Sigmoid colon (tissue), 7 donors: ENCODE results near the gene TUT4. TPM values are rescaled to one million over a fixed set of nuclear protein-coding genes. Genes with fewer than 3 reads are reported as not detected.

ENCODE experiments used
- DNase-seq: peaks from one replicate; pipeline ENCODE4 v3.0.0-alpha.2; 2019
- H3K27ac ChIP-seq, 4 donors: fragments of 200-600 bp; sonication (generic); one replicate each; pipeline ENCODE4 v1.5.1; 2016 to 2019; ENCODE audit warnings: mild to moderate bottlenecking in 1 of 4
- H3K27me3 ChIP-seq, 3 donors: fragments of 200-600 bp; sonication (generic); one replicate each; pipeline ENCODE4 v1.5.1; 2019; ENCODE audit warnings: mild to moderate bottlenecking in 1 of 3
- H3K36me3 ChIP-seq, 4 donors: fragments of 200-600 bp; sonication (generic); one replicate each; pipeline ENCODE4 v1.5.1; 2016 to 2019
- H3K4me1 ChIP-seq, 4 donors: fragments of 200-600 bp; sonication (generic); one replicate each; pipeline ENCODE4 v1.5.1; 2017 to 2019
- H3K4me3 ChIP-seq, 4 donors: fragments of 200-600 bp; sonication (generic); one replicate each; pipeline ENCODE4 v1.5.1; 2017 to 2019; ENCODE audit warnings: mild to moderate bottlenecking in 2 of 4, moderate library complexity in 1 of 4
- H3K9me3 ChIP-seq, 4 donors: fragments of 200-600 bp in 3 of 4; sonication (generic) in 3 of 4; one replicate each; pipeline versions ENCODE4 v1.5.1 to v1.6.1; 2013 to 2019
- EP300 ChIP-seq, 4 donors: sonication (generic); formaldehyde crosslinking; IDR thresholded peaks; one replicate each; pipeline ENCODE4 v1.6.1; 2017; ENCODE audit warnings: antibody characterized with exemption in 4 of 4
- POLR2A ChIP-seq, 2 donors: fragments of 450-650 bp; IDR thresholded peaks; one replicate each; pipeline ENCODE4 v1.6.1; 2016; ENCODE audit warnings: antibody characterized with exemption in 2 of 2, mild to moderate bottlenecking in 2 of 2, moderate library complexity in 2 of 2
- POLR2AphosphoS5 ChIP-seq, 4 donors: sonication (generic); formaldehyde crosslinking; IDR thresholded peaks; one replicate each; pipeline ENCODE4 v1.6.1; 2017; ENCODE audit warnings: antibody characterized with exemption in 4 of 4
- WGBS, 2 donors: extraction: QIAGEN DNeasy Blood & Tissue Kit; methylation state at CpG; one replicate each; pipeline ENCODE4 v1.1.7; 2013; 5-methylcytosine and 5-hydroxymethylcytosine counted together
- intact Hi-C: fragments of 100-400 bp; cut with DNase I; formaldehyde crosslinking; loops from one replicate; pipeline ENCODE4 v1.15.1; 2023
- polyA plus RNA-seq, 3 donors: library from polyadenylated mRNA; stranded (reverse); fragments of 200-250 nt; gene quantifications; one replicate each; pipeline ENCODE4 v1.2.3, GENCODE V29; 2013
- total RNA-seq, 4 donors: library from RNA; depleted of rRNA; stranded (reverse); fragments of >200 nt; gene quantifications; one replicate each; pipeline ENCODE4 v1.1.0, GENCODE V29; 2016
- TF ChIP-seq, protein P1 (sequence below), 4 experiments: fragments of 450-650 bp in 3 of 4; fragments of 200-600 bp in 1 of 4; IDR thresholded peaks; one replicate each; pipeline ENCODE4 v1.5.1; 2016 to 2019; ENCODE audit warnings: antibody characterized with exemption in 4 of 4, mild to moderate bottlenecking in 3 of 4, moderate library complexity in 2 of 4
- donor health status: healthy with polysubstance abuse.
- donor health status: Bipolar disorder and iron deficiency.
- donor health status: healthy.

Gene TUT4
- total and polyA plus RNA-seq, 7 donors: 3.2 to 66.9 (median 50.4) TPM

DNA sequence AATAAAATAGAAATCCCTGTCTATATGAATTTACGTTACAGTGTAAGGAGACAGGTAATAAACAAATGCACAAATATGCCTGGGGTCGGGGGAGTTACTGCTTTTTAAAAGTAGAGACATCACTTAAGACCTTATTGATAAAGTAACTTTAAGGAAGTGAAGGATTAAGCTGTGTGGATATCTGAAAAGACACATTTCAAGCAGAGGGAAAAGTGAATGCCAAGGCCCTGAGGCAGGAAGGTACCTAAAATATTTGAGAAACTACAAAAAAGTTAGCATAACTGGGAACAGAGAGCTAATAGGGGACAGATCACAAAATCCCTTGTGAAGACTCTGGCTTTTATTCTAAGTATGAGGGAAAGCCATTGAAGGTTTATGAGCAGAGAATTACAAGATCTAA, 41.5 kb downstream of the TUT4 start:
- H3K27ac ChIP-seq: no peak overlapping the region
- peaks cover 0 to 51% (median 10%) of the 10 kb centered on the region in 4 donors for H3K36me3 ChIP-seq
- no peak overlapping the region for H3K4me3 ChIP-seq
- no peaks in the 10 kb centered on the region for H3K9me3 ChIP-seq
- intact Hi-C loops: no loop called here
- no peaks in the 10 kb centered on the region for H3K27me3 ChIP-seq
- TF ChIP-seq POLR2AphosphoS5 (IDR thresholded peaks at IDR 0.05): no peak
- WGBS, 2 donors: 91 to 95% methylated on average over 2 of the region's 2 CpGs
- no peaks in the 10 kb centered on the region for H3K4me1 ChIP-seq
- no peak for DNase-seq

GRCh38 chr1:52506920-52507546, 45.9 kb downstream of the TUT4 start:
- Histone ChIP-seq H3K4me3 (no peak overlapping the region), H3K9me3 (no peaks in the 10 kb centered on the region), H3K36me3 (peaks cover 0 to 24% (median 4%) of the 10 kb centered on the region in 4 donors), H3K4me1 (no peaks in the 10 kb centered on the region), H3K27ac (no peak overlapping the region), H3K27me3 (no peaks in the 10 kb centered on the region)
- no peak for TF ChIP-seq POLR2A (IDR thresholded peaks at IDR 0.05)
- TF ChIP-seq EP300 (IDR thresholded peaks at IDR 0.05): no peak
- TF ChIP-seq, protein P1, sequence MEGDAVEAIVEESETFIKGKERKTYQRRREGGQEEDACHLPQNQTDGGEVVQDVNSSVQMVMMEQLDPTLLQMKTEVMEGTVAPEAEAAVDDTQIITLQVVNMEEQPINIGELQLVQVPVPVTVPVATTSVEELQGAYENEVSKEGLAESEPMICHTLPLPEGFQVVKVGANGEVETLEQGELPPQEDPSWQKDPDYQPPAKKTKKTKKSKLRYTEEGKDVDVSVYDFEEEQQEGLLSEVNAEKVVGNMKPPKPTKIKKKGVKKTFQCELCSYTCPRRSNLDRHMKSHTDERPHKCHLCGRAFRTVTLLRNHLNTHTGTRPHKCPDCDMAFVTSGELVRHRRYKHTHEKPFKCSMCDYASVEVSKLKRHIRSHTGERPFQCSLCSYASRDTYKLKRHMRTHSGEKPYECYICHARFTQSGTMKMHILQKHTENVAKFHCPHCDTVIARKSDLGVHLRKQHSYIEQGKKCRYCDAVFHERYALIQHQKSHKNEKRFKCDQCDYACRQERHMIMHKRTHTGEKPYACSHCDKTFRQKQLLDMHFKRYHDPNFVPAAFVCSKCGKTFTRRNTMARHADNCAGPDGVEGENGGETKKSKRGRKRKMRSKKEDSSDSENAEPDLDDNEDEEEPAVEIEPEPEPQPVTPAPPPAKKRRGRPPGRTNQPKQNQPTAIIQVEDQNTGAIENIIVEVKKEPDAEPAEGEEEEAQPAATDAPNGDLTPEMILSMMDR (IDR thresholded peaks at IDR 0.05): no peak
- no peak for TF ChIP-seq POLR2AphosphoS5 (IDR thresholded peaks at IDR 0.05)
- 74 to 94% methylated on average over 3 of the region's 3 CpGs for WGBS, 2 donors
- DNase-seq: no peak
- intact Hi-C loops: no loop called here

GRCh38 chr1:52506349-52506748, 46.5 kb downstream of the TUT4 start:
- H3K27ac ChIP-seq: no peak overlapping the region
- H3K36me3 ChIP-seq: peaks cover 0 to 24% (median 4%) of the 10 kb centered on the region in 4 donors
- no peaks in the 10 kb centered on the region for H3K4me1 ChIP-seq
- intact Hi-C loops: no loop called here
- TF ChIP-seq EP300 (IDR thresholded peaks at IDR 0.05): no peak
- TF ChIP-seq POLR2AphosphoS5 (IDR thresholded peaks at IDR 0.05): no peak
- no peaks in the 10 kb centered on the region for H3K27me3 ChIP-seq
- H3K4me3 ChIP-seq: no peak overlapping the region
- WGBS, 2 donors: 93 to 95% methylated on average over 3 of the region's 3 CpGs
- no peaks in the 10 kb centered on the region for H3K9me3 ChIP-seq
- no peak for DNase-seq

- H3K27ac ChIP-seq: no peak overlapping the region
- no peaks in the 10 kb centered on the region for H3K9me3 ChIP-seq
- DNase-seq: no peak
- no peak overlapping the region for H3K4me3 ChIP-seq
- 88 to 95% methylated on average over 1 of the region's 1 CpG for WGBS, 2 donors
- H3K27me3 ChIP-seq: no peaks in the 10 kb centered on the region
- intact Hi-C loops: no loop called here
- TF ChIP-seq, protein P1 (IDR thresholded peaks at IDR 0.05): no peak
- TF ChIP-seq EP300 (IDR thresholded peaks at IDR 0.05) (no peak), POLR2A (IDR thresholded peaks at IDR 0.05) (no peak), POLR2AphosphoS5 (IDR thresholded peaks at IDR 0.05) (no peak)
- peaks cover 0 to 21% (median 4%) of the 10 kb centered on the region in 4 donors for H3K36me3 ChIP-seq
- H3K4me1 ChIP-seq: no peaks in the 10 kb centered on the region
Observed at GRCh38 chr1:52504720-52505119, 48.2 kb downstream of the TUT4 start.

DNA sequence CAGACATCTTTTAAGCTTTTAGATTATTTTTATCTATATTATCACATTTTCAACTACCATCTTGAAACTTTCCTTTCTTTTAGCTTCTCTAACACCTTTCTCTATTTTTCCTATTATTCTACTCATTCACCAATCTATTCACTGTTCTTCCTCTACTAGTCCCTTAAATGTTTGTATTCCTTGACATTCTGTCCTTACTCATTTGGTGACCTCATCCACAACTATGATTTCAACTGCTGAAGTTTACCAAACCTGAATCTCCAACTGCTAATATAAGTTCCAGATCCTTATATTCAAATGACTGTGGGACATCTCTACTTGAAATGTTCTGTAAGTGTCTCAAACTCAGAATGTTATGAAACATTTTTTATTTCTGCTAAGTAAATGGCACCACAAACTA, 49.2 kb downstream of the TUT4 start:
- intact Hi-C loops: no loop called here
- TF ChIP-seq POLR2A (IDR thresholded peaks at IDR 0.05): no peak
- no peak for TF ChIP-seq EP300 (IDR thresholded peaks at IDR 0.05)
- TF ChIP-seq, protein P1 (IDR thresholded peaks at IDR 0.05): no peak
- TF ChIP-seq POLR2AphosphoS5 (IDR thresholded peaks at IDR 0.05): no peak

DNA sequence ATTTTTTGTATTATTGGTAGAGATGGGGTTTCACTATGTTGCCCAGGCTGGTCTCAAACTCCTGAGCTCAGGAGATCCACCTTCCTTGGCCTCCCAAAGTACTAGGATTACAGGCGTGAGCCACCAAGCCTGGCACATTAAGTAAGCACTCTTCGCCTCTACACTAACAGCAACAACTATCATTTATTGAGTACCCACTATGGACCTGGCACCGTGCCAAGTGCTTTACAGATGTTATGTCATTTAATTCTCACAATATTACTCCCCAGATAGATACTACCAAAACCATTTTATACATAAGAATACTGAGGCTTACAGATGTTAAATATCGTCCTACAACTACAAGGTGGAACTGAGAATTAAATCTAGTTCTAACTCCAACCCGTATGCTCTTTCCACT, 50.1 kb downstream of the TUT4 start:
- Histone ChIP-seq H3K36me3 (peaks cover 0 to 13% (median 4%) of the 10 kb centered on the region in 4 donors), H3K9me3 (no peaks in the 10 kb centered on the region), H3K27me3 (no peaks in the 10 kb centered on the region), H3K4me1 (no peaks in the 10 kb centered on the region), H3K4me3 (no peak overlapping the region), H3K27ac (no peak overlapping the region)
- intact Hi-C loops: no loop called here
- WGBS, 2 donors: 91 to 93% methylated on average over 5 of the region's 5 CpGs
- no peak for DNase-seq
- no peak for TF ChIP-seq POLR2AphosphoS5 (IDR thresholded peaks at IDR 0.05)
- no peak for TF ChIP-seq POLR2A (IDR thresholded peaks at IDR 0.05)
- TF ChIP-seq EP300 (IDR thresholded peaks at IDR 0.05): no peak
- TF ChIP-seq, protein P1 (IDR thresholded peaks at IDR 0.05): no peak

More for the DNA sequence above, 49.2 kb downstream of the TUT4 start:
- Histone ChIP-seq H3K36me3 (peaks cover 0 to 19% (median 4%) of the 10 kb centered on the region in 4 donors), H3K27ac (no peak overlapping the region), H3K9me3 (no peaks in the 10 kb centered on the region), H3K27me3 (no peaks in the 10 kb centered on the region), H3K4me1 (no peaks in the 10 kb centered on the region), H3K4me3 (no peak overlapping the region)
- DNase-seq: no peak
